GM18867 (cell line): ENCODE data around the gene ATP1B3.
"Not testable (repeated sequence)": the region's sequence is repeated elsewhere in the genome, so short reads cannot be mapped to it uniquely, and the experiment has no call there.

Experiments
- ATAC-seq: cut with Tn5 transposase; IDR thresholded peaks from one replicate; pipeline ENCODE4 v1.9.1; 2021; ENCODE audit warnings: mild to moderate bottlenecking, moderate library complexity; ENCODE audit not compliant: unreplicated experiment

Gene ATP1B3

DNA sequence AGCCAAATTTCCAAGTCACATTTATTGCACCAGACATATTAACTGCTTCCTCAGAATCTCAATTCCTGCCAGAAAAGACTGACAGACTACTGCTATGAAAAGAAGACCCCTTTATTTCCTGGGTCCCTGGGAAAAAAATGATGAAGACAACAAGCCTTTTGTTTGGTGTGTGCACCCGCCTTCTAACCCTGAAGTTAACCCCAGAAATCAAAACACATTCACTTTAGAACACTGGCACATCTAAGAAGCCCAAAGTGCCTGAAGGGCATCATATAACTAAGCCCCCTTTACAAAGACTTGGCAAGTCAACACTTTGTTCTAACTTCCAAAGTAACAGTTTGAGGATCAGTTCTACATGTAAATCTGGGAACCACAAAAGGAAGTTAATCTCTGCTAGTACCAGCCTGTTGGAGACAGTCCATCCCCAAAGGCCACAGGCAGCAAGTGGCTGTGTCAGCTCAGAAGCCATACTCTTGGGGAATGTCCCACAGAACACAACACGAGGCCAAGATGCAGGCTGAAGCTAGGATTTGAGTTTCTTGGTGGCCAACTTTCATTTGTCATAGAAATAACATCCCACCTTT, 16.3 kb upstream of the ATP1B3 start:
- ATAC-seq = no peak

DNA sequence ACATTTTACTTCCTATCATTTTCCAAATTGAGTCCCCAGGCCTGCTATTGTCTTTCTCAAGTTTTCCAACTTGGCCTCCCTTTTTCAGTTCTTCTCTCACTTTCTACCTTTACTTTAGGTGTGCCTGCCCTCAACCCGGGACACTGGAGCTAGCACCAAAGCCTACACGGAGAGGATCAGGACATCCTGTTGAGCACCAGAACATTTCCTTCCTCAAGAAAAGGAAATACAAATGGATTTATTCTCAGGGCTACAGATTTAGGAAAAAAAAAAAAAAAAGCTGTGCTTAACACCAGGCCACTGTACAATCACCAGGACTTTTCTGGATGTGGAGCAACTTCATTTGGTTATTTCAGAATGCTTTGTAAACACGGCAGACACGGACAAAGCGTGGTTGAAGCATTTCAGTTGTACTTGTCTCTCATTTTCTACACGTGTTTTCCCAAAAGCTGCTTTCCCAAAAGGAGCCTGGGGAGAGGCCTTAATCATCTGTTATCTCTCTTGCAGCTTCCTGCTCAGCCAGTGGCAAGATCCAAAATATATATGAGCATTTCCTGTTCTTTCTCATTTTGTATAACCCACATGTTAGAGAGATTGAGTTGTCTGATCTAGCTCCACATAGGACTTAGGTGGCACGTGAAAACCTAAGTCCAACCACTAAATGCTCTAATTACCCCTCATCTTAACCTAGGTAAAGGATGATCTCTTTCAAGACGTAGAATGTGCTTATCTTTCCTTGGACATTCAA, 15.5 kb upstream of the ATP1B3 start:
- ATAC-seq = no peak

DNA sequence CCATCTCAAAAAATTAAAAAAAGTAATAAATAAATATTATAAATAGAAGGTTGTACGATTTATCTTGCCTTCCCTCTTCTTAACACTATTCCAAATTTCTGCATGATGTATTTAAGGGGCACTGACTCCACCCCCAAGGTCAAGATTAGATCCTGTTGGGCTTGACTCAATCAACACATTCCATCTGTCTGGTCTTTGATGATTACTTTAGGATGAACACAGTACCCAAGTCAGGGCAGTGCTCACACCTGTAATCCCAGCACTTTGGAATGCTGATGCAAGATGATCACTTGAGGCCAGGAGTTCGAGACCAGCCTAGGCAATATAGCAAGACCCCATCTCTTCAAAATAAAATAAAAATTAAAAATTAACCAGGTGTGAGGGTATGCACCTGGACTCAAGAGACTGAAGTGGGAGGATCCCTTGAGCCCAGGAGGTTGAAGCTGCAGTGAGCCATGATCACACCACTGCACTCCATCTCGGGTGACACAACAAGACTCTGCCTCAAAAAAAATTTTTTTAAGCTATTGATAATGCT, 14.1 kb upstream of the ATP1B3 start:
- ATAC-seq = no peak

DNA sequence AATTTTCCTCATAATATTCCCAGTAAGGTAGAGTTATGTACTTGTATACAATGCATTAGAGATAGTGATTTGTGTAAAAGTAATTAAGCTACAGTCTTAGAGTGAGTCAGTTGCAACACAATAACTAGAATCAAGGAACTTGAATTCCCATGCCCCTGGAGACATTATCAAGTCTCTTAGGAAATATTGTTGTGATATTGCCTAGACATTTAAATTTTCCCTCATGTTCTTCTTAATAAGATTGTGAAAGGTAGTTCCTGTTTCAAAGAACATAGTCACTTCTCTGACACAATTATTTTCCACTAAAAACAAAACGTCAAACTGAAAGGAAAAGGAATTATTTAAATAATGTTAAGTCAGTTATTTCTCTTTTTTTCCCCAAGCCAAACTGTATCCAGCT, 13.0 kb upstream of the ATP1B3 start:
- no peak for ATAC-seq

DNA sequence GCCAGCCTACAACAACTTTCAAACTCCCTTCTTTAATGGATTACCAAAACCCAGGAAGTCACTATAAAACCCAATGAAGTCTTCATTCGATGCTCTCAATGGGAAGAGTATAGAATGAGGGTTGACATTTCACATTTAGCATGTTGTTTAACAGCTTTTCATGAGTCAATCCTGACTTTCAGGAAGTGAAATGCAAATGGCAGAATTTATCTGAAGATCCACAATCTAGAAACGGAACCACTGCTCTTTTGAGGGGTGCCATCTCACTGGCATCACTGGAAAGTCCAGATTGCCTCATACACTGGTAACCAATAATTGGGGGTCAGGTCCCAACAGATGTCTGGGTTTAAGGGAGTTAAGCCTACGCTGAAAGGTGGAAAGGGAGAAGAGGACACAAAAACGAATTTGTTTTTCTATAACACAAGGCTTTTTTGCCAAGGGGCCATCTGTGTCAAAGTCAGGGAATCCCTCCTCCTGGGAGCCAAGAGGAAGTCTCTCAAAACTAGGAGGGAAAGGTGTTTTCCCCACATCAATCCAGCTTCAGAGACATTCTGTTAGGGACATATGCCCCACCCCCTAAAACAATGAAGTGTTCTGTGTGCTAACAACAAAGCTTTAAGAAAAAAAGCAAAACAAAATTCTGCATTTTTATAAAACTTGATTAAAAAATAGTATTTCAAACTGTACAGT, 12.0 kb upstream of the ATP1B3 start:
- no peak for ATAC-seq

DNA sequence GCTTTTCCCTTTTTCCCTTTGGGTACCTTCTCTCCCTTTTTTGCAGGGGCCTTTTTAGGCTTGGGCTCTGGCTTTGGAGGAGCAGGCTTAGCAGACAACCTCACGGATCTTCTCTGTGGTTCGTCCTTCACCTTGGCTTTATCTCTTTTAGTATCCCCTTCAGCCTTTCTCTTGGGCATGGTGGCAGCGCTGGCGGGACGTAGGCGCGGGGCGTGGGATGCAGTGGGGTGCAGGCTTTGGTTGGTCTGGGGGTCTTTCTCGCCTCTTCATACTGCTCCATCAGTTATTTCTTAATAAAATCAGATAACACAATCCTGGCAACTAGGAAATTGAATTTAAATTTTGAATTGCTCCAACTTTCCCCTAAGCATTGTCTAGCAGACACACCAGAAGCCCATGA, 11.3 kb upstream of the ATP1B3 start:
- ATAC-seq = no peak

DNA sequence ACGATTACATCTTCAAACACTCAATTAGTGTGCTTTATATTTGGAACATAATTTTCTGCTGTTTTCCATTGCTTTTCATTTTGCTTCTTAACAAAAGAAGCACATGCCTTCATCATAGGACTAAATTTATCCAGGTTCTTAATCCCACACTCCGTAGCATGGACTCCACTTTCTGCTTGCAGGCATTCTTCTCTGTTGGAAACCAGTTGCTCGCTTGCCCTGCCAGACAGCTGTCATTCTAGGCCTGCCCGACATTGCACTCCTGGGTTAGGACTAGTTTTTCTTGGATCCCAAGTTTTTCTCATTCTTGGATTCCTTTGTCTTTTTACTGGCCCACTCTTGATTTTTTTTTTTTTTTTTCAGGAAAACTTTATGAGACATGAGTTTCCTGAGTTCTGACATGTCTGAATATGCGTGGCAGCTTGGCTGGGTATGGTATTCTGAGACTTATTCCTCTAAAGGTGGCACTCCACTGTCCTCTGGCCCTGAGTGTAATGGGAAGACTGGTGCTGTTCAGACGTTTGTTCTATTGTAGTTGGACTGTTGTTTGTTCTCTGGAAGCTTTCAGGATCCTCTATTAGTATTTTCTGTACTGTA, 6.3 kb upstream of the ATP1B3 start:
- no peak for ATAC-seq

DNA sequence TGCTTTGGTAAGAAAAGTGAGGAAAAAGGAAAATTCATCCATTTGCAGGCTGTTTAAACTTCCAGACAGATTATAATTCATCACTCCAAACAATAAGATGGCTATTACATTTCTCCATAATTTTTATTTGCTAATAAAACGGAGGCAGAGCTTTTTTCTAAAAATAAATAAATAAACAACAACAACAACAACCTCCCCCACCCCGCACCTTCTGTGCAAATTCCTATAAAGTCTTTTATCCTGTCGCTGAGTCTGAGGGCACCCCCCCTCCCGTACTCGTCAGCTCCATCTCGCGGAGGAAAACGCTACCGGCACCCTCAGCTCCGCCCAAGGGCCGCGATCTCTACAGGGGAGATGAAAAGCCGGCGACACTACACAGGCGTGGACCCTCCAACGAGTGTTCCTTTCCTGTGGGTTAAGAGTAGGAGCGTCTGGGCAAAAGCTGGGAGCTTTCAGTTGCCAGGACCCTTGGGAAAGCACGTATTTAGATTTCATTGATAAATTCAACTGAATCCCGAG, 1.0 kb upstream of the ATP1B3 start:
- ATAC-seq = peak; percentile 51

DNA sequence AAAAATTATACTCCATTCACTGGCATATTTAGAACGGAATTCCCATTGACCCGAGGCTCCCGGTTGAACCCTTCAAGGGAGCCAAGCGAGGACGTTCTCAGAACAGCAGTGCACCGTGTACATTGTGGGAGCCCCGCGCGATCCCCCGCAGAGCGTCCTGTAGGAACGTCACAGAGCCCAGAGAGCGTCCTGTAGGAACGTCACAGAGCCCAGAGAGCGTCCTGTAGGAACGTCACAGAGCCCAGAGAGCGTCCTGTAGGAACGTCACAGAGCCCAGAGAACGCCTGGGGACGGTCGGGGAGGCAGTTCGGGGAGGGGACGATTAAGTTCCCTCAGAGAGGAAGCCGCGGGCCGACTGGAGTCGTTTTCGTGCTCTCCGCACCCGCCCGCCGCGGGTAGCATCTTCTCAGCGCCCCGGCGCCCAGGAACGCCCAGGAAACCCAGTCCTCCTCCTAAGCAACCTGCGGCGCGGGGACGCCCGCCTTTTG, 506 bp upstream of the ATP1B3 start:
- ATAC-seq = peak; percentile 44

DNA sequence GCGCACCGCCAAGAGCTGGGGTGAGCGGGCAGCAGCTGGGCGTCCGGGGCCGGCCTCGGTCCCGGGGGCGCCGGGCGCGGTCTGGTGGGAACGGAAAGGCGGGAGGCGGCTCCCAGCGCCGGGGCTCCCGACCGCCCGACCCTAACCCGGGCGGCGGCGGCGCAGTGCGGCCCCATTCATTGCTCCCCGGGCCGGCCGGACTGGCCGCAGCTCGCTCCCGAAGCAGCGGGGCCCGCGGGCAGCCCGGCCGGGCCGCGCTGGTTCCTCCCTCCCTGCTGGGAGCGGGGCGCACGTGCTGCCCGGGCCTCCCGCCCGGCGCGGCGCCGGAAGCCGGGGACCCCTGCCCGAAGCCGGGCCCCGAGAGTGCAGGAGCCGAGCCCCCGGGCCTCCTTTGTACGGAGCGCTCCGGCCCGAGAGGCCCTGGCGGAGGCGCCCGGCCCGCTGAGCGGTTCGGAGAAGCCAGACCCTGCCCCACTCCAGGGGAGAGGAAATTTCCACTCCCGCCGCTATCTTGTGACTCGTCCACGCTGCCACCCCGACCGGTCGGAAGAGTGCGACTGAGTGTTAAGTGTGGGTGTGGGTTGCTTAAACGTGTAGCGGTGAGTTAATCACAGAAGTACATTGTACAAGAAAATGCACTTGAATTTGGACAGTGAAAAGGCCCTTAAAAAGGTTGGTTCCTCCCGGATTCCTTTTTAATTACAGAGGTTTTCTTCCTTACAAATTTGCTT, 613 bp downstream of the ATP1B3 start:
- ATAC-seq = peak; percentile 29

DNA sequence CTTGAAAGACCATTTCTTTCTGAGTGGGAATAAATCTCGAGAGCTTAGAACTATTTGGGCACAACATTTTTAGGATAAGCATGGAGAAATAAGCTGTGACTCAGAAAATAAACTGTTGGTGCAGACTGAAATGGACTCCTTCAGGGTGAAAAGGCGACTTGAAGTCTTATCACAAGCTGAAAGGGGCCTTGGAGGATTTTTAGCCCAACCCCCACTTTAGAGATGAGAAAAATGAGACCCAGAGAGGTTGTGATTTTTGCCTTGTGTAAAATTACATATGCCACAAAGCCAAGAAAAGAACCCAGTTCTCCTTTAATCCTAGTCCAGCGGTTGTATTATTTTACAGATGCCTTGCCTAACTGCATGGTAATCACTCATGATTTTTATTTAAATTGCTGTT, 1.5 kb downstream of the ATP1B3 start:
- no peak for ATAC-seq

DNA sequence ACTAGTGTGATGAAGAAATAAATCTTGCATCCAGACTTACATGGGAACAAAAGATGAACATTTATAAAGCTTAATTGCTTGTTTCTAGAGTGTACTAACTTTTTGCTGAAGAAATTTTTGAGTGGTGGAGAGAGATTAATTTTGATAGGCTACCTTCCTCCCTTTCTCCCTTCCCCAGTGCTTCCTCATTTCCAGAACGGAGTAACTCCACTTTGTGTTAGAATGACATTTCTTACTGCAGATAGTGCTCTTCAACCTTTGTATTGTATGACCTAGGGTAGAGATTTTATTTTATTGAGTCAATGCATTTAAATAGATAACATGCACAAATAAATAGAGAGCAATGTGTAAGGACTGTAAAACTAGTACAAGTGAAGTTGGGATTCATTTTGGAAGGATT, 1.9 kb downstream of the ATP1B3 start:
- ATAC-seq = no peak

DNA sequence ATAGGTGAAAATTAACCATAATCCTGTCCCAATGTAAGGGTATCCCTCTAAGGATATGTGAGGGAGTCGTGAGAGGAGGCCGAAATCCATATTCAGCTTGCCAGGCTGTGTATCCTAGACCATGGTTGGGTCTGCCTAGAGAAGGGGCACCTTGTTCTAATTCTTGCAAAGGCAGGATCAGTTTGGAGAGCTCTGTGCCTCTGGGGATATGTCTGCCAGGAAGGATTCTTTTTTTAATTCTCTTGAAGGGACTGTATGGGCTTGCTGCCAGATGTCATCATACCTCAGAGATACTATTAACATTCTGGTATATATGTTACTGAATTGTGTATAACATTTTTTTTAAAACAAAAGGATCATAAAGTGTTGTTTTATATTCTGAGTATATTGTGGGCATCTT, 2.4 kb downstream of the ATP1B3 start:
- no peak for ATAC-seq

DNA sequence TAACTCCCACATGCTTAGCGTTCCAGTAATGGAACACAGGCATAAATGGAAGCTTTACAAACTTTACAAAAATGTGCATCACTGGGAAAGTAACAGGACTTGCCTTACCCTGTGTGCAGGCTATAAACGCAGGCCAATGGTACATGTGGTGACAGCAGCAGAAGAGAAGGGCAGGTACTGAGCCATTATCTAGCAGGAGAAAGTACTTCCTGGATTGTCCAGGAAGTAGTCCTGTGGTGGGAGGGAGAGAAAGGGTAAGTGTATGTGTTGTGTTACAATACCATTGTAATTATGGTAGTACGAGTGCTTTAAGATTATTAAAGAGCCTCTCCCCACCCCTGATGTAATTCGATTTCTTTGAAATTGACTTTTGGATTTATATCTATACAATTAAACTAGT, 5.3 kb downstream of the ATP1B3 start:
- ATAC-seq = no peak

DNA sequence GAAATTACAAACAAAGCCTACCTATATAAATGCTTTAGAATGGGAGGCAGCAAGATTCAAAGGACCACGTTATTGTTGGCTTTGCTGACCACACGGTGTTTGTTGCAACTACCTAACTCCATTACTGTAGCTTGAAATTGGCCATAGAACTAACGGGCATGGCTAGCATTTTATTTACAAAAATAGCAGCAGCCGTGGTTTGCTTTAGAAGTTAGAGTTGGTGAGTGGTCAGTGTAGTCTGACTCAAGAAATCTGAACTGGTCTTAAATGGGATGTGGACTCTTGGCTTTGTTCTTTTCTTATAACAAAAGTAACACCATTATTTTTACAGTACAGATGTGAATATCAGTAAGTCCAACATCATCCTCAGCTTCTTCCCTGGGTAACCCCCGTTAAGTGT, 10.6 kb downstream of the ATP1B3 start:
- ATAC-seq = no peak

DNA sequence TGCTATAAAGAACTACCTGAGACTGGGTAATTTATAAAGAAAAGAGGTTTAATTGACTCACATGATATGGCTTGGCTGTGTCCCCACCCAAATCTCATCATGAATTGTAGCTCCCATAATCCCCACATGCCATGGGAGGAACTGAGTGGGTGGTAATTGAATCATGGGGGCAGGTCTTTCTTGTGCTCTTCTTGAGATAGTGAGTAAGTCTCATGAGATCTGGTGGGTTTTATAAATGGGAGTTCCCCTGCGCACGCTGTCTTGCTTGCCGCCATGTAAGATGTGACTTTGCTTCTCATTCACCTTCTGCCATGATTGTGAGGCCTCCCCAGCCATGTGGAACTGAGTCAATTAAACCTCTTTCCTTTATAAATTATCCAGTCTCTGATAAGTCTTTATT, 12.1 kb downstream of the ATP1B3 start:
- ATAC-seq = not testable (repeated sequence)

DNA sequence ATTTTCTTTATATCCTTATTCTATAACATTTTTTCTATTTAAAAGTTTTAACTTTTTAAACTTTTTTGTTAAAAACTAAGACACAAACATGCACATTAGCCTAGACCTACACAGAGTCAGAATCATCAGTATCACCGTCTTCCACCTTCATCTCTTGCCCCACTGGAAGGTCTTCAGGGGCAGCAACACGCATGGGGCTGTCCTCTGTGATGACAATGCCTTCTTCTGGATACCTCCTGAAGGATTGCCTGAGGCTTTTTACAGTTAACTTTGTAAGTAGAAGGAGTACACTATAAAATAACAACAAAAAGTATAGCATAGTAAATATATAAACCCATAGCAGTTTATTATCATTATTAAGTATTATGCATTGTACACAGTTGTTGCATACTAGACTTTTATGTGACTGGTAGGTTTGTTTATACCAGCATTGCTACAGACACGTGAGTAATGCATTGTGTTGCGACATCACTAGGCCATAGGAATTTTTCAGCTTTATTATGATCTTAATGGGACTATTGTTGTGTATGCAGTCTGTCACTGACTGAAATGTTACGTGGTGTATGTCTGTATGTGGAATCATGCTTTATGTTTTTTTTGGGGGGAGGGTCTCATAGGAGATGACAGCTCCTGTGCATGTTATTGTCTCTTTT, 18.2 kb downstream of the ATP1B3 start:
- no peak for ATAC-seq

DNA sequence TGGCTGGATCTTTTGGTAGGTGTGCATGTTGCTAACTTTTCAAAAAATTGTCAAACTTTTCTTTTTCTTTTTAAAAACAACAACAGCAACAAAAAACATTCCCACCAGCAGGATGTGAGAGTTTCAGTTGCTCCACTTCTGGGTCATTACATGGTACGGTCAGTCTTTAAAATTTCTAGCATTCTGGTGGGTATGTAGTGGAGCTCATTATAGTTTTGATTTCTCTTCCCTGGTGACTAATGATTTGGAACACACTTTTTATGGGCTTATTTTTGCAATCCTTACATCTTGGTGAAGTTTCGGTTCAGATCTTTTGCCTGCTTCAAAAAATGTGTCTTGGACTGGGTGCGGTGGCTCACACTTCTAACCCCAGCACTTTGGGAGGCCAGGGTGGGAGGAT, 19.3 kb downstream of the ATP1B3 start:
- ATAC-seq = no peak

DNA sequence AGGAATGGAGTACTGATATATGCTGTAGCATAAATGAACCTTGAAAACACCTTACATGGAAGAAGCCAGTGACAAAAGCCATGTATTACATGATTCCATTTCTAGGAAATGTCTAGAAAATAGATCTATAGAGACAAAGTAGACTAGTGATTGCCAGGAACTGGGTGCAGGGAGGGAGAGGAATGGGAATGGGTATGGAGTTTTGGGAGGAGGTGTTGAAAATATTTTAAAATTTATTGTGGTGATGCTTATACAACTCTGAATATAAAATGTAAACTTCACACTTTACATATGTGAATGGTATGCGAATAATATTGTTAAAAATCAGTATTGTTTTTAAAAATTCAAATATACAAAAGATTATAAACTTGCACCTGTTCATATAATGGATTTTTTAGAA, 22.5 kb downstream of the ATP1B3 start:
- no peak for ATAC-seq

DNA sequence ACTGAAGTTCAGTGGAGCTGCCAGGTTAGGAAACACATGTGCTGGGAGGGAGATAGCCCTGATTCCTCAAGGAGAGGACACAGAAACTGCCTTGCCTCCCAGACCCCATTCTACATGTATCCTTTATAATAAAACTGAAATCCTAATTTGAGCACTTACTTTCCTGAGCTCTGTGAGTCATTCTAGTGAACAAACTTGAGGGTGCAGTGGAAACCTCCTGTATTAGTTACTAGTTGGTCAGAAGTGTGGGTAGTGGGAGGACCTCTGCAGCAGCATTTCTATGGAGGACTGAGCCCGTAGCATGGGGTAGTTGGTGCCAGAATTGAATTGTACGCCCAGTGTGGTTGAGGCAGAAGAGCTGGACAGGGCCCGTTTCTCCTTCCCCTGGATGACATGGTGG, 23.9 kb downstream of the ATP1B3 start:
- no peak for ATAC-seq
